SK-N-MC (cell line): Measurements from ENCODE around the gene TOM1L2.

Source experiments
- EZH2 ChIP-seq: fragments of 200-600 bp; sonication (generic); IDR thresholded peaks from one replicate; pipeline ENCODE4 v1.6.1; 2017; ENCODE audit warnings: antibody characterized with exemption
- POLR2AphosphoS5 ChIP-seq: IDR thresholded peaks from 2 replicates; pipeline ENCODE4 v1.6.1; 2012; ENCODE audit warnings: mild to moderate bottlenecking, low read depth, low read length, borderline replicate concordance

- TF ChIP-seq POLR2AphosphoS5 (no peak), EZH2 (no peak)
Measured at GRCh38 chr17:17978481-17979424, 6.6 kb upstream of the TOM1L2 start.
